ENCODE data around the gene MLLT3. TPM values are rescaled to one million over a fixed set of nuclear protein-coding genes. Genes with fewer than 3 reads are reported as not detected.

Gene MLLT3
- total RNA-seq, 1 donor from 2014 or later: 15.8 TPM

GRCh38 chr9:20402273-20402875 is 219.9 kb downstream of the MLLT3 start:
- H3K36me3 ChIP-seq (ENCODE audit: control insufficient read depth, insufficient read depth, low read length): no peaks in the 10 kb centered on the region
- no peak overlapping the region for H3K4me3 ChIP-seq (ENCODE audit: low read depth, low read length)
- FAIRE-seq (no peak), DNase-seq (ENCODE audit: low read depth) (peak; percentile 10)
- no peaks in the 10 kb centered on the region for H3K27me3 ChIP-seq (ENCODE audit: control insufficient read depth, insufficient read depth, low read length)
- TF ChIP-seq CTCF (IDR thresholded peaks at IDR 0.05; ENCODE audit: insufficient read depth, low read length, severe bottlenecking): no peak

DNA sequence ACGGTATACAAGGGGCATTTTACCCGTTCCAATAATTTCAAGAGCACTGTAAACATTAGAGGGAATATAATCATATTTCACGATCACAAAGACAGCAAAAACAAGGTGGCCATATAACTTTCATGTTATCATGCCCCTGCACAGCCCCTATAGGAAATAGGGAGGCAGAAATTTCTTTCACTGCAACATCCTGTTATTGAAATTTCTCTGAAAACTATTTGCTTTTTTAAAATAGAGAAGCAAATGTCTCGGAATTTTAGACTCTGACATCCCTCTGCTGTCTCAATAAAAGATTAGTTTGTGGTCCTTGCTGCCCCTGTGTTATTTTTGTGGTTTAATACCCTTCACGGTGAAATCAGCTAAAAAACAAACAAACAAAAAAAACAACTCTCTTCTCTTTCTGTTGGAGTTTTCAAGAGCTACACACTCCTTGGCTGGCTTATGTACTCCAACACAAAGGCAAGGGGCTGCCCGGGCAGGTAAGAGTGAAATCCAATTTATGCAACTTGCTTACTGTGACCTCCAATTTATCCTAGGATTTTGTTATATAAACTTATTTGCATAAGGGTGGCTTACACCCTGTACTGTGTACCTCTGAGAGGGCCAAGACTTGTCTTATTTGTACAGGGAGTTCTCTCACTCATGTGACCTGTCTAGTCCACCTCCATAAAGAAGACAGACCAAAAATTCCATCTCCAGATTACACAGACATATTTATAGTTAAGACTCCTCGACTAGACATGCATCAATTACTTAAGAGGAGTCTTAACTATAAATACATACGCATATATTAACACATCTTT is 223.6 kb downstream of the MLLT3 start:
- no peak overlapping the region for H3K4me3 ChIP-seq (ENCODE audit: low read depth, low read length)
- no peaks in the 10 kb centered on the region for H3K27me3 ChIP-seq (ENCODE audit: control insufficient read depth, insufficient read depth, low read length)
- no peak for TF ChIP-seq CTCF (IDR thresholded peaks at IDR 0.05; ENCODE audit: insufficient read depth, low read length, severe bottlenecking)
- no peaks in the 10 kb centered on the region for H3K36me3 ChIP-seq (ENCODE audit: control insufficient read depth, insufficient read depth, low read length)
- DNase-seq (ENCODE audit: low read depth) (no peak), FAIRE-seq (no peak)

GRCh38 chr9:20397348-20397747 is 225.0 kb downstream of the MLLT3 start:
- no peak for TF ChIP-seq CTCF (IDR thresholded peaks at IDR 0.05; ENCODE audit: insufficient read depth, low read length, severe bottlenecking)
- no peak for FAIRE-seq
- no peaks in the 10 kb centered on the region for H3K36me3 ChIP-seq (ENCODE audit: control insufficient read depth, insufficient read depth, low read length)
- no peaks in the 10 kb centered on the region for H3K27me3 ChIP-seq (ENCODE audit: control insufficient read depth, insufficient read depth, low read length)
- no peak overlapping the region for H3K4me3 ChIP-seq (ENCODE audit: low read depth, low read length)
- no peak for DNase-seq (ENCODE audit: low read depth)

DNA sequence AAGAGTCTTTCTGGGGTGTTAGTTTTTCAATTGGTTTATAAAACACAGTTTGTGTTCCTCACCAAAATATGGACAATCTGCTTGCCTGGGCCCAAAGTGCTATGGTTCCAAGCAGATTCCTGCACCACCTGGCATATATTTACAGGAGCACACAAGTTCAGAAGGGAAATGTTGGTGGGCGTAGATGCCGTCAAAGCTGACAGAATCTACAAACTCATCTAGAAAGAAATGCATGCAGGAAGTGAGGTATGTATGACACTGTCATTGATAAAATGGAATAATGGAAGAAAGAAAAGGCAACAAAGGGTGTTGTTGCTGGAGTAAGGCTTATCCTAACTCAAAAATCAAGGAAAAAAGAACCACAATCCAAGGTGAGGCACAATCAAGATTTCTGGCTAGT is 225.8 kb downstream of the MLLT3 start:
- H3K27me3 ChIP-seq (ENCODE audit: control insufficient read depth, insufficient read depth, low read length): no peaks in the 10 kb centered on the region
- DNase-seq (ENCODE audit: low read depth) (no peak), FAIRE-seq (no peak)
- H3K36me3 ChIP-seq (ENCODE audit: control insufficient read depth, insufficient read depth, low read length): no peaks in the 10 kb centered on the region
- H3K4me3 ChIP-seq (ENCODE audit: low read depth, low read length): no peak overlapping the region
- no peak for TF ChIP-seq CTCF (IDR thresholded peaks at IDR 0.05; ENCODE audit: insufficient read depth, low read length, severe bottlenecking)

DNA sequence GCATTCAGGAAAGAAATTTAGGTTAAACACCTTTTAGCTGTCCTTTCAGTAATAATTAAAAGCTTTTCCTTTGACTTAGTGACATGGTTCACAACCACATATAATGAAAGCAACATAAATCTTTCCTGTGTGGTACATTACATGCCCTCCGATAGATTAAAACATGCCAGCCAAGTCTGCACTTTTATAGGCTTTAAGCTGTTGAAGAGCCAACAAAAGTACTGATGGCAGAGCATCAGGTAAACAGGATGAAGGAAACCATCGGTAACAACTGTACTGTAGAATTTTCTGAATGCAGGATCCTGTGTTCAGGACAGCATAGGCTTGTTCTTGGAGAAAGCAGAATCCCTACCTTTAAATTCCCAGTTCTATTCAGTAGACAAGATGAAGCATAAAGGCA is 226.6 kb downstream of the MLLT3 start:
- DNase-seq (ENCODE audit: low read depth) (no peak), FAIRE-seq (no peak)
- Histone ChIP-seq H3K27me3 (ENCODE audit: control insufficient read depth, insufficient read depth, low read length) (no peaks in the 10 kb centered on the region), H3K36me3 (ENCODE audit: control insufficient read depth, insufficient read depth, low read length) (no peaks in the 10 kb centered on the region), H3K4me3 (ENCODE audit: low read depth, low read length) (no peak overlapping the region)
- no peak for TF ChIP-seq CTCF (IDR thresholded peaks at IDR 0.05; ENCODE audit: insufficient read depth, low read length, severe bottlenecking)

Data from bronchial epithelial cell (primary cell).